Fibroblast of lung (primary cell): ENCODE data around the gene LCN2. TPM values are rescaled to one million over a fixed set of nuclear protein-coding genes. Genes with fewer than 3 reads are reported as not detected.
A peak's percentile ranks its signal among the peaks of the same experiment; 100 is the strongest.

Experiments used
- DNase-seq, 2 donors: peaks; one replicate each; pipeline versions ENCODE4 v3.0.0 to v3.0.0-alpha.2; 2010; ENCODE audit warnings: low read depth in 2 of 2
- H2AFZ ChIP-seq: 2 replicates; pipeline ENCODE4 v1.5.1; 2012; ENCODE audit warnings: low read length, control low read depth, inconsistent platforms
- H3K27ac ChIP-seq: 2 replicates; pipeline ENCODE4 v1.5.1; 2011; ENCODE audit warnings: low read length, control low read depth; ENCODE audit not compliant: insufficient read depth
- H3K27me3 ChIP-seq: 2 replicates; pipeline ENCODE4 v1.5.1; 2011; ENCODE audit warnings: mild to moderate bottlenecking, low read length; ENCODE audit not compliant: control insufficient read depth, insufficient read depth
- H3K36me3 ChIP-seq: 2 replicates; pipeline ENCODE4 v1.5.1; 2011; ENCODE audit warnings: low read length; ENCODE audit not compliant: control insufficient read depth, insufficient read depth
- H3K4me1 ChIP-seq: 2 replicates; pipeline ENCODE4 v1.5.1; 2011; ENCODE audit warnings: low read length; ENCODE audit not compliant: control insufficient read depth, insufficient read depth; ENCODE audit errors: extremely low read depth
- H3K4me2 ChIP-seq: 2 replicates; pipeline ENCODE4 v1.5.1; 2011; ENCODE audit warnings: low read length, control low read depth; ENCODE audit not compliant: insufficient read depth; ENCODE audit errors: extremely low read depth
- H3K4me3 ChIP-seq, 4 experiments: fragments of 200-600 bp in 1 of 4; sonication (generic) in 1 of 4; replicated peaks in 1 of 4; 2 replicates each; pipeline ENCODE4 v1.5.1; 2011 to 2016; ENCODE audit warnings: low read length in 4 of 4, low read depth in 3 of 4, mild to moderate bottlenecking in 3 of 4, control low read depth in 2 of 4, inconsistent platforms in 1 of 4, mixed read lengths in 1 of 4; ENCODE audit not compliant: insufficient read depth in 1 of 4; ENCODE audit errors: control extremely low read depth in 1 of 4
- H3K79me2 ChIP-seq: 2 replicates; pipeline ENCODE4 v1.5.1; 2012; ENCODE audit warnings: mild to moderate bottlenecking, low read length, inconsistent platforms; ENCODE audit not compliant: control insufficient read depth, insufficient read depth
- H3K9ac ChIP-seq: 2 replicates; pipeline ENCODE4 v1.5.1; 2011; ENCODE audit warnings: mild to moderate bottlenecking, low read length, control low read depth; ENCODE audit not compliant: insufficient read depth
- H3K9me3 ChIP-seq: 2 replicates; pipeline ENCODE4 v1.5.1; 2012; ENCODE audit warnings: low read depth, low read length; ENCODE audit not compliant: control insufficient read depth, insufficient read depth
- H4K20me1 ChIP-seq: 2 replicates; pipeline ENCODE4 v1.5.1; 2011; ENCODE audit warnings: low read length; ENCODE audit not compliant: control insufficient read depth, insufficient read depth; ENCODE audit errors: extremely low read depth
- EZH2 ChIP-seq: IDR thresholded peaks from 2 replicates; pipeline ENCODE4 v1.5.1; 2012; ENCODE audit warnings: low read length, control low read depth, mild to moderate bottlenecking; ENCODE audit errors: missing control alignments
- polyA plus RNA-seq, 2 donors: library from polyadenylated mRNA; depleted of rRNA in 1 of 2; stranded (reverse) in 1 of 2; unstranded in 1 of 2; fragments of >200 nt; gene quantifications; 2 replicates each; pipeline ENCODE4 v1.2.1, GENCODE V29; 2011 to 2012; ENCODE audit warnings: missing spikeins in 1 of 2
- total RNA-seq: library from RNA; depleted of rRNA; stranded (reverse); fragments of >200 nt; gene quantifications from 2 replicates; pipeline ENCODE4 v1.2.1, GENCODE V29; 2014
- TF ChIP-seq, protein P1 (sequence below), 2 donors: IDR thresholded peaks in 1 of 2; conservative IDR thresholded peaks in 1 of 2; 1 replicate in 1 of 2; 2 replicates in 1 of 2; pipeline ENCODE4 v1.5.1; 2011 to 2012; ENCODE audit warnings: low read length in 2 of 2, control low read depth in 1 of 2, inconsistent platforms in 1 of 2, low read depth in 1 of 2, mild to moderate bottlenecking in 1 of 2

Gene LCN2
- total and polyA plus RNA-seq, 2 donors (not counting 1 experiment from before 2014, with no cell fraction given): not detected

DNA sequence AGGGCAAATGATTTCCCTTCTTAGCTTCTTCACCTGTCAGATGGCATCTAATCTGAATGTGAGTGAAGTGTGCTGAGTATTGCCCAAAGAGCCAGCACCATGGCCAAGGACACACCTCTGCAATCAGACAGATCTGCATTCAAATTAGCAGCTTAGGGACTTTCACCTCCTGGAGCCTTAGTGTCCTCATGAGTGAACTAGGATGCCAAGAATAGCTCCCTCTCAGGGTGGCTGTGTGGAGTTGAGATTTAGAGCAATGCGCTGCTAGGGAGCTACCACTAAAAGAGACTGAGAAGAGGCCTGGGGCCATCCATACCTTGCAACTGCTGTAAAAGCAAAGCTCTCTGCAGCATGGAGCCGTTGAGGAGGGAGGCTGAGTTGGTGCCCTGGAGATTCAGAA is 40.8 kb downstream of the LCN2 start:
- H3K4me3 ChIP-seq: peak overlapping the region in 2 of 4 experiments; percentile 79 to 90
- H3K79me2 ChIP-seq: peaks cover 16% of the 10 kb centered on the region
- TF ChIP-seq, protein P1, sequence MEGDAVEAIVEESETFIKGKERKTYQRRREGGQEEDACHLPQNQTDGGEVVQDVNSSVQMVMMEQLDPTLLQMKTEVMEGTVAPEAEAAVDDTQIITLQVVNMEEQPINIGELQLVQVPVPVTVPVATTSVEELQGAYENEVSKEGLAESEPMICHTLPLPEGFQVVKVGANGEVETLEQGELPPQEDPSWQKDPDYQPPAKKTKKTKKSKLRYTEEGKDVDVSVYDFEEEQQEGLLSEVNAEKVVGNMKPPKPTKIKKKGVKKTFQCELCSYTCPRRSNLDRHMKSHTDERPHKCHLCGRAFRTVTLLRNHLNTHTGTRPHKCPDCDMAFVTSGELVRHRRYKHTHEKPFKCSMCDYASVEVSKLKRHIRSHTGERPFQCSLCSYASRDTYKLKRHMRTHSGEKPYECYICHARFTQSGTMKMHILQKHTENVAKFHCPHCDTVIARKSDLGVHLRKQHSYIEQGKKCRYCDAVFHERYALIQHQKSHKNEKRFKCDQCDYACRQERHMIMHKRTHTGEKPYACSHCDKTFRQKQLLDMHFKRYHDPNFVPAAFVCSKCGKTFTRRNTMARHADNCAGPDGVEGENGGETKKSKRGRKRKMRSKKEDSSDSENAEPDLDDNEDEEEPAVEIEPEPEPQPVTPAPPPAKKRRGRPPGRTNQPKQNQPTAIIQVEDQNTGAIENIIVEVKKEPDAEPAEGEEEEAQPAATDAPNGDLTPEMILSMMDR (conservative IDR thresholded peaks at IDR 0.05 in 1 of 2, IDR thresholded peaks at IDR 0.05 in 1 of 2; ENCODE audit: low read depth in 1 of 2, low read length in 2 of 2): no peak
- TF ChIP-seq EZH2: no peak
- no peaks in the 10 kb centered on the region for H3K27me3 ChIP-seq
- no peaks in the 10 kb centered on the region for H4K20me1 ChIP-seq
- peaks cover 16% of the 10 kb centered on the region for H3K36me3 ChIP-seq
- no peak overlapping the region for H3K27ac ChIP-seq
- H3K9ac ChIP-seq: no peak overlapping the region
- peak overlapping the region; percentile 92 for H3K4me2 ChIP-seq
- no peak for DNase-seq
- no peak overlapping the region for H2AFZ ChIP-seq
- H3K4me1 ChIP-seq: peaks cover 7% of the 10 kb centered on the region
- no peaks in the 10 kb centered on the region for H3K9me3 ChIP-seq

DNA sequence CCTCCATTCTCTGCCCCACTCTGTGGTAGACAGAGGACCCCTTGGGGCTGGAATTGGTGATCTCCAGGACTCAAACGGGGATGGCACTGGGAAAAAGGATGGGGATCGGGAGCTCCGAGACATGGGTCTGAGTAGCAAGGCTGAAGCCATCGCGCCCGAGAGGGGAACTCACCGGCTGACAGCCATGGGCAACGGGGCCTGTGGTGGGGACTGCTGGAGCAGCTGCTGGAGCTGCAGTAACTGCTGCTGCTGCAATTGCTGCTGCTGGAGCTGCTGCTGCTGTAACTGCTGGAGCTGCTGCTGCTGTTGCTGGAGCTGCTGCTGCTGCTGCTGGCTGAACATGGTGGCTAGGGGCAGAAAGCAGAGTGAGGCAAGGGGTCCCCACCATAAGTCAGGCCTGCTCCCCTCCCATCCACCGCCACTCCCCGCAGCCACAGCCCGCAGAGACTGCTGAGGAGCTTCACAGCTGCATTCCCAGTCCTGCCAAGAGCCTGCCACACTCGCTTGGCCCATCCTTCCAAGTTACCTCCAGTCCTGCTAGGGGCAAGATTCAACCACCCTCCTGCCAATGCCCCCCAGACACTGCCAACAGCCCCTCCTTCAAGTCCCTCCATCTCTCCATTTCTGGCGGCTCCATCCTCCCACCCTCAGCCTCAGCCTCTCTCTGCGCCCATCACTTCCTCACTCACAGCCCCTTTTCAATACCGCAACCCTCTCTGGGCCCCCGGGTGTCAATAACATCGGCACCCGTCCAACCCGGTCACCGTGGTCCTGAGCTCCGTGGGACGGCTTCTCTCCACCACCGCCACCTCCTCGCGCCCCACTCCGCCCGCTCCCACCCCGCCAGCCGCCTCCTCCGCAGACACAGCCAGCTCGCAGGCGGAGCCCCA is 41.5 kb downstream of the LCN2 start:
- Histone ChIP-seq H3K4me1 (peaks cover 7% of the 10 kb centered on the region), H3K9ac (peak overlapping the region; percentile 86), H3K9me3 (no peaks in the 10 kb centered on the region), H3K4me2 (peak overlapping the region; percentile 92), H2AFZ (peak overlapping the region; percentile 71), H3K4me3 (peak overlapping the region; percentile 77 to 90 (median 83)), H3K79me2 (peaks cover 16% of the 10 kb centered on the region), H3K27me3 (no peaks in the 10 kb centered on the region), H3K27ac (peak overlapping the region; percentile 85), H4K20me1 (no peaks in the 10 kb centered on the region), H3K36me3 (peaks cover 16% of the 10 kb centered on the region)
- TF ChIP-seq, protein P1 (conservative IDR thresholded peaks at IDR 0.05 in 1 of 2, IDR thresholded peaks at IDR 0.05 in 1 of 2; ENCODE audit: low read depth in 1 of 2, low read length in 2 of 2): no peak
- no peak for TF ChIP-seq EZH2
- peak in 1 of 2 donors; percentile 9 for DNase-seq

DNA sequence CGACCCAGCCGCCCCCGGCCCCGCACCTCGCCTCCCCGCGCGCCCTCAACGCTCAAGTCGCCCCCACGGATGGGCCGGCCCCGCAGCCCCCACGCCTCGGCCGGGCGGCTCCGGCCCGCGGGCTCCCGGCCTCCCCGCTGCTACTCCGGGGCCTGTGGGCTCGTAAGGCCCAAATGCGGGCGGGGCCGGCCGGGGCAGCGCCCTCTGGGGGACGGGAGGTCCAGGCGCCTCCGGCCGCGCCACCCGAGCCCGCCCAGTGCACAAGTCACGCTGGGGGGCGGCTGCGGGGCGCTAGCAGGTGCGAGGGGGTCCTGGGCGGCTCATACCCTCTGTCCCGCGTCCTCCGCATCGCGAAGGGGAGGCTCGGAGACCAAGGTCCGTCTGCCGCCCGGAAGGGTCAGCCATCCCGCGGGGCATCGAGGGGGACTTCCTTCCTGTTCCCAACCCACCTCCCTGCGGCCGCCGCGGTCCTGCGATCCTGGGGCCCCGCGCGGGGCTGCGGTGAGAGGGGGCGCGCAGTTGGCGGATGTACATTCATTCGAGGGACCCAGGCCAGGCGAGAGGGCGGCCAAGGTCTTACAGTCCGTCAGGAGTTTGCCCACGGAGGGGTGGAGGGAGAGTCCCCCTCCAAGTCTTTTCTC is 42.3 kb downstream of the LCN2 start, which contains the start of gene CIZ1:
TSS of gene CIZ1 (minus strand) at position 167 of the 641 bp plus-strand sequence. CDS start 715 bp downstream, outside the sequence.
- H3K27ac ChIP-seq: peak within 1 kb of the TSS; percentile 85
- no peaks in the 10 kb centered on the region for H4K20me1 ChIP-seq
- peaks cover 16% of the 10 kb centered on the region for H3K79me2 ChIP-seq
- no peaks in the 10 kb centered on the region for H3K9me3 ChIP-seq
- peak; percentile 77 to 79 for DNase-seq
- no peaks in the 10 kb centered on the region for H3K27me3 ChIP-seq
- TF ChIP-seq EZH2: no peak
- TF ChIP-seq, protein P1 (conservative IDR thresholded peaks at IDR 0.05 in 1 of 2, IDR thresholded peaks at IDR 0.05 in 1 of 2; ENCODE audit: low read depth in 1 of 2, low read length in 2 of 2): peak; percentile 34 to 54
- peak within 1 kb of the TSS; percentile 79 to 90 (median 87) for H3K4me3 ChIP-seq
- H2AFZ ChIP-seq: peak within 1 kb of the TSS; percentile 85
- peaks cover 16% of the 10 kb centered on the region for H3K36me3 ChIP-seq
- H3K4me2 ChIP-seq: peak within 1 kb of the TSS; percentile 92
- peak within 1 kb of the TSS; percentile 86 for H3K9ac ChIP-seq
- peaks cover 7% of the 10 kb centered on the region for H3K4me1 ChIP-seq
